ENCODE measurements around the gene KCNT2. TPM values are rescaled to one million over a fixed set of nuclear protein-coding genes. Genes with fewer than 3 reads are reported as not detected.
A peak's percentile ranks its signal among the peaks of the same experiment; 100 is the strongest.

Gene KCNT2
- total and polyA plus RNA-seq, 9 of the 15 experiments (the other 6 are each of a cell fraction or from before 2014, with no cell fraction given), result 0.13 to 0.73 (median 0.28) TPM

- TF ChIP-seq TEAD4 (IDR thresholded peaks at IDR 0.05; ENCODE audit: low read length), result peak; percentile 28; the same call in 1 of the 2 replicates
- no peak for TF ChIP-seq TEAD4 (CRISPR knock-in tag; IDR thresholded peaks at IDR 0.05; ENCODE audit: borderline replicate concordance)
- TF ChIP-seq BCOR (IDR thresholded peaks at IDR 0.05), result no peak
- no peak for TF ChIP-seq TAF15 (IDR thresholded peaks at IDR 0.05; ENCODE audit: low read depth, low read length)
- no peak for TF ChIP-seq SAP30 (IDR thresholded peaks at IDR 0.05; ENCODE audit: borderline replicate concordance, insufficient read depth, low read depth, low read length, poor library complexity, severe bottlenecking)
- TF ChIP-seq LARP7 (IDR thresholded peaks at IDR 0.05), result no peak
- TF ChIP-seq GTF2F1 (IDR thresholded peaks at IDR 0.05; ENCODE audit: low read depth, low read length), result no peak
- TF ChIP-seq, protein P1, sequence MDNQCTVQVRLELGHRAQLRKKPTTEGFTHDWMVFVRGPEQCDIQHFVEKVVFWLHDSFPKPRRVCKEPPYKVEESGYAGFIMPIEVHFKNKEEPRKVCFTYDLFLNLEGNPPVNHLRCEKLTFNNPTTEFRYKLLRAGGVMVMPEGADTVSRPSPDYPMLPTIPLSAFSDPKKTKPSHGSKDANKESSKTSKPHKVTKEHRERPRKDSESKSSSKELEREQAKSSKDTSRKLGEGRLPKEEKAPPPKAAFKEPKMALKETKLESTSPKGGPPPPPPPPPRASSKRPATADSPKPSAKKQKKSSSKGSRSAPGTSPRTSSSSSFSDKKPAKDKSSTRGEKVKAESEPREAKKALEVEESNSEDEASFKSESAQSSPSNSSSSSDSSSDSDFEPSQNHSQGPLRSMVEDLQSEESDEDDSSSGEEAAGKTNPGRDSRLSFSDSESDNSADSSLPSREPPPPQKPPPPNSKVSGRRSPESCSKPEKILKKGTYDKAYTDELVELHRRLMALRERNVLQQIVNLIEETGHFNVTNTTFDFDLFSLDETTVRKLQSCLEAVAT (IDR thresholded peaks at IDR 0.05), result no peak
- TF ChIP-seq EP300 (IDR thresholded peaks at IDR 0.05; ENCODE audit: low read length), result no peak; the same call in 1 of the 2 replicates
- TF ChIP-seq MEF2A (IDR thresholded peaks at IDR 0.05; ENCODE audit: control insufficient read depth, low read depth, low read length), result no peak
- TF ChIP-seq NR4A1 (CRISPR knock-in tag; IDR thresholded peaks at IDR 0.05), result no peak
- TF ChIP-seq NR4A1 (tag; IDR thresholded peaks at IDR 0.05), result no peak
- TF ChIP-seq RAD21 (CRISPR knock-in tag; conservative IDR thresholded peaks at IDR 0.05 in 1 of 2, IDR thresholded peaks at IDR 0.05 in 1 of 2), result no peak
- TF ChIP-seq, protein P2, sequence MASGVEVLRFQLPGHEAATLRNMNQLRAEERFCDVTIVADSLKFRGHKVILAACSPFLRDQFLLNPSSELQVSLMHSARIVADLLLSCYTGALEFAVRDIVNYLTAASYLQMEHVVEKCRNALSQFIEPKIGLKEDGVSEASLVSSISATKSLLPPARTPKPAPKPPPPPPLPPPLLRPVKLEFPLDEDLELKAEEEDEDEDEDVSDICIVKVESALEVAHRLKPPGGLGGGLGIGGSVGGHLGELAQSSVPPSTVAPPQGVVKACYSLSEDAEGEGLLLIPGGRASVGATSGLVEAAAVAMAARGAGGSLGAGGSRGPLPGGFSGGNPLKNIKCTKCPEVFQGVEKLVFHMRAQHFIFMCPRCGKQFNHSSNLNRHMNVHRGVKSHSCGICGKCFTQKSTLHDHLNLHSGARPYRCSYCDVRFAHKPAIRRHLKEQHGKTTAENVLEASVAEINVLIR (CRISPR knock-in tag; IDR thresholded peaks at IDR 0.05), result no peak
- 0 out of 2 replicates have a peak, but pooled peaks have one; percentile 18 for TF ChIP-seq SMARCE1 (IDR thresholded peaks at IDR 0.05)
- no peak for TF ChIP-seq ZBTB7A (IDR thresholded peaks at IDR 0.05; ENCODE audit: borderline replicate concordance, control insufficient read depth, low read depth, low read length)
- TF ChIP-seq YY1 (IDR thresholded peaks at IDR 0.05; ENCODE audit: borderline replicate concordance in 1 of 3, control insufficient read depth in 1 of 3, extremely low read depth in 1 of 3, insufficient read depth in 3 of 3, insufficient read length in 1 of 3, insufficient replicate concordance in 2 of 3, low read depth in 1 of 3, low read length in 2 of 3), result no peak
- TF ChIP-seq XRCC3 (IDR thresholded peaks at IDR 0.05), result no peak
- TF ChIP-seq NBN (IDR thresholded peaks at IDR 0.05; ENCODE audit: low read depth), result no peak
- TF ChIP-seq BHLHE40 (IDR thresholded peaks at IDR 0.05; ENCODE audit: low read length), result no peak
- TF ChIP-seq, protein P3, sequence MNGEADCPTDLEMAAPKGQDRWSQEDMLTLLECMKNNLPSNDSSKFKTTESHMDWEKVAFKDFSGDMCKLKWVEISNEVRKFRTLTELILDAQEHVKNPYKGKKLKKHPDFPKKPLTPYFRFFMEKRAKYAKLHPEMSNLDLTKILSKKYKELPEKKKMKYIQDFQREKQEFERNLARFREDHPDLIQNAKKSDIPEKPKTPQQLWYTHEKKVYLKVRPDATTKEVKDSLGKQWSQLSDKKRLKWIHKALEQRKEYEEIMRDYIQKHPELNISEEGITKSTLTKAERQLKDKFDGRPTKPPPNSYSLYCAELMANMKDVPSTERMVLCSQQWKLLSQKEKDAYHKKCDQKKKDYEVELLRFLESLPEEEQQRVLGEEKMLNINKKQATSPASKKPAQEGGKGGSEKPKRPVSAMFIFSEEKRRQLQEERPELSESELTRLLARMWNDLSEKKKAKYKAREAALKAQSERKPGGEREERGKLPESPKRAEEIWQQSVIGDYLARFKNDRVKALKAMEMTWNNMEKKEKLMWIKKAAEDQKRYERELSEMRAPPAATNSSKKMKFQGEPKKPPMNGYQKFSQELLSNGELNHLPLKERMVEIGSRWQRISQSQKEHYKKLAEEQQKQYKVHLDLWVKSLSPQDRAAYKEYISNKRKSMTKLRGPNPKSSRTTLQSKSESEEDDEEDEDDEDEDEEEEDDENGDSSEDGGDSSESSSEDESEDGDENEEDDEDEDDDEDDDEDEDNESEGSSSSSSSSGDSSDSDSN (IDR thresholded peaks at IDR 0.05; ENCODE audit: borderline replicate concordance in 1 of 2, low read depth in 2 of 2, low read length in 2 of 2), result no peak
- peak; percentile 54 for TF ChIP-seq ARID1B (IDR thresholded peaks at IDR 0.05)
These were observed 76.3 kb downstream of the KCNT2 start (continued) for GRCh38 chr1:196531737-196532524.
